NCI-H1048 (cell line): ENCODE data around the gene ACER2.
A peak's percentile ranks its signal among the peaks of the same experiment; 100 is the strongest.
"Not testable (repeated sequence)": the region's sequence is repeated elsewhere in the genome, so short reads cannot be mapped to it uniquely, and the experiment has no call there.

Experiments used
- DNase-seq: peaks from one replicate; lab custom pipeline; 2025; lab: John Stamatoyannopoulos, UW

Gene ACER2

GRCh38 chr9:19408693-19409400, at the start of gene ACER2:
TSS of gene ACER2 (plus strand) at chr9:19409009. CDS start at chr9:19409085, 76 bp downstream.
- DNase-seq: peak; percentile 76

- DNase-seq: peak; percentile 48
Measured at GRCh38 chr9:19369107-19369506, 39.7 kb upstream of the ACER2 start.

GRCh38 chr9:19371942-19372341, 36.9 kb upstream of the ACER2 start:
- DNase-seq: no peak

- DNase-seq: no peak
Measured at GRCh38 chr9:19372567-19372966, 36.2 kb upstream of the ACER2 start.

- no peak for DNase-seq
Measured at GRCh38 chr9:19373527-19373926, 35.3 kb upstream of the ACER2 start.

GRCh38 chr9:19375538-19375937, 33.3 kb upstream of the ACER2 start:
- DNase-seq: no peak

GRCh38 chr9:19376931-19377330, 31.9 kb upstream of the ACER2 start:
- no peak for DNase-seq

GRCh38 chr9:19378164-19378563, 30.6 kb upstream of the ACER2 start:
- no peak for DNase-seq

- no peak for DNase-seq
Measured at GRCh38 chr9:19378647-19379046, 30.2 kb upstream of the ACER2 start.

- DNase-seq: no peak
Measured at GRCh38 chr9:19379283-19379682, 29.5 kb upstream of the ACER2 start.

GRCh38 chr9:19379697-19380046, 29.1 kb upstream of the ACER2 start:
- DNase-seq: no peak

GRCh38 chr9:19380826-19381075, 28.1 kb upstream of the ACER2 start:
- no peak for DNase-seq

- DNase-seq: no peak
Measured at GRCh38 chr9:19381656-19382055, 27.2 kb upstream of the ACER2 start.

GRCh38 chr9:19385212-19385611, 23.6 kb upstream of the ACER2 start:
- DNase-seq: not testable (repeated sequence)

- no peak for DNase-seq
Measured at GRCh38 chr9:19385786-19386501, 22.9 kb upstream of the ACER2 start.

GRCh38 chr9:19386502-19387044, 22.2 kb upstream of the ACER2 start:
- no peak for DNase-seq

- DNase-seq: no peak
Measured at GRCh38 chr9:19387317-19387716, 21.5 kb upstream of the ACER2 start.

GRCh38 chr9:19389539-19389938, 19.3 kb upstream of the ACER2 start:
- DNase-seq: not testable (repeated sequence)

GRCh38 chr9:19397845-19398244, 11.0 kb upstream of the ACER2 start:
- no peak for DNase-seq

- not testable (repeated sequence) for DNase-seq
Measured at GRCh38 chr9:19403231-19403630, 5.6 kb upstream of the ACER2 start.

- DNase-seq: no peak
Measured at GRCh38 chr9:19404283-19405075, 4.3 kb upstream of the ACER2 start.

- DNase-seq: no peak
Measured at GRCh38 chr9:19405771-19406170, 3.0 kb upstream of the ACER2 start.

- DNase-seq: no peak
Measured at GRCh38 chr9:19408316-19408692, 505 bp upstream of the ACER2 start.
